ENCODE data around the gene FUT2.

Gene FUT2

GRCh38 chr19:48668332-48668731, 27.4 kb upstream of the FUT2 start:
- H3K4me2 ChIP-seq (ENCODE audit: low read depth, low read length, poor library complexity, severe bottlenecking): no peak overlapping the region
- H3K27me3 ChIP-seq (ENCODE audit: insufficient read depth, low read length, poor library complexity, severe bottlenecking): no peaks in the 10 kb centered on the region
- no peaks in the 10 kb centered on the region for H3K4me1 ChIP-seq (ENCODE audit: insufficient read depth, low read length, poor library complexity, severe bottlenecking)
- no peaks in the 10 kb centered on the region for H3K9me3 ChIP-seq (ENCODE audit: insufficient read depth, low read depth, low read length)
- H2AFZ ChIP-seq (ENCODE audit: low read length): no peak overlapping the region
- H4K20me1 ChIP-seq (ENCODE audit: insufficient read depth, low read length, poor library complexity, severe bottlenecking): no peaks in the 10 kb centered on the region
- no peaks in the 10 kb centered on the region for H3F3A ChIP-seq (ENCODE audit: low read depth)
- H3K4me3 ChIP-seq (ENCODE audit: low read length, poor library complexity, severe bottlenecking): no peak overlapping the region
- H3K9me2 ChIP-seq (replicated peaks; ENCODE audit: low read depth, low read length): no peaks in the 10 kb centered on the region
- no peak overlapping the region for H3K9ac ChIP-seq (ENCODE audit: low read depth, low read length, poor library complexity, severe bottlenecking)
- no peak for TF ChIP-seq CTCF (conservative IDR thresholded peaks at IDR 0.05; ENCODE audit: low read length)
- no peak for TF ChIP-seq EZH2phosphoT487 (IDR thresholded peaks at IDR 0.05; ENCODE audit: borderline replicate concordance)
- H3K79me2 ChIP-seq (ENCODE audit: insufficient read depth, low read length): no peaks in the 10 kb centered on the region
- H3K36me3 ChIP-seq (ENCODE audit: insufficient read depth, low read length): no peaks in the 10 kb centered on the region

- H3K79me2 ChIP-seq (ENCODE audit: insufficient read depth, low read length): no peaks in the 10 kb centered on the region
- H3K4me3 ChIP-seq (ENCODE audit: low read length, poor library complexity, severe bottlenecking): no peak overlapping the region
- no peak overlapping the region for H3K9ac ChIP-seq (ENCODE audit: low read depth, low read length, poor library complexity, severe bottlenecking)
- H3F3A ChIP-seq (ENCODE audit: low read depth): no peaks in the 10 kb centered on the region
- no peaks in the 10 kb centered on the region for H3K9me2 ChIP-seq (replicated peaks; ENCODE audit: low read depth, low read length)
- H3K4me2 ChIP-seq (ENCODE audit: low read depth, low read length, poor library complexity, severe bottlenecking): no peak overlapping the region
- no peaks in the 10 kb centered on the region for H3K4me1 ChIP-seq (ENCODE audit: insufficient read depth, low read length, poor library complexity, severe bottlenecking)
- no peak overlapping the region for H2AFZ ChIP-seq (ENCODE audit: low read length)
- no peaks in the 10 kb centered on the region for H3K9me3 ChIP-seq (ENCODE audit: insufficient read depth, low read depth, low read length)
- H4K20me1 ChIP-seq (ENCODE audit: insufficient read depth, low read length, poor library complexity, severe bottlenecking): no peaks in the 10 kb centered on the region
- TF ChIP-seq CTCF (conservative IDR thresholded peaks at IDR 0.05; ENCODE audit: low read length) (no peak), EZH2phosphoT487 (IDR thresholded peaks at IDR 0.05; ENCODE audit: borderline replicate concordance) (no peak)
- H3K36me3 ChIP-seq (ENCODE audit: insufficient read depth, low read length): no peaks in the 10 kb centered on the region
- no peaks in the 10 kb centered on the region for H3K27me3 ChIP-seq (ENCODE audit: insufficient read depth, low read length, poor library complexity, severe bottlenecking)
Observed at GRCh38 chr19:48668761-48669160, 27.0 kb upstream of the FUT2 start.

GRCh38 chr19:48669903-48670668, 25.7 kb upstream of the FUT2 start:
- no peaks in the 10 kb centered on the region for H3K9me2 ChIP-seq (replicated peaks; ENCODE audit: low read depth, low read length)
- no peaks in the 10 kb centered on the region for H3F3A ChIP-seq (ENCODE audit: low read depth)
- H3K4me1 ChIP-seq (ENCODE audit: insufficient read depth, low read length, poor library complexity, severe bottlenecking): no peaks in the 10 kb centered on the region
- H3K4me3 ChIP-seq (ENCODE audit: low read length, poor library complexity, severe bottlenecking): no peak overlapping the region
- no peaks in the 10 kb centered on the region for H3K9me3 ChIP-seq (ENCODE audit: insufficient read depth, low read depth, low read length)
- TF ChIP-seq EZH2phosphoT487 (IDR thresholded peaks at IDR 0.05; ENCODE audit: borderline replicate concordance) (no peak), CTCF (conservative IDR thresholded peaks at IDR 0.05; ENCODE audit: low read length) (no peak)
- no peak overlapping the region for H2AFZ ChIP-seq (ENCODE audit: low read length)
- H3K27me3 ChIP-seq (ENCODE audit: insufficient read depth, low read length, poor library complexity, severe bottlenecking): no peaks in the 10 kb centered on the region
- no peak overlapping the region for H3K9ac ChIP-seq (ENCODE audit: low read depth, low read length, poor library complexity, severe bottlenecking)
- H3K4me2 ChIP-seq (ENCODE audit: low read depth, low read length, poor library complexity, severe bottlenecking): no peak overlapping the region
- no peaks in the 10 kb centered on the region for H3K79me2 ChIP-seq (ENCODE audit: insufficient read depth, low read length)
- no peaks in the 10 kb centered on the region for H4K20me1 ChIP-seq (ENCODE audit: insufficient read depth, low read length, poor library complexity, severe bottlenecking)
- no peaks in the 10 kb centered on the region for H3K36me3 ChIP-seq (ENCODE audit: insufficient read depth, low read length)

Data from Loucy (cell line).